Large intestine (tissue), 3 donors: ENCODE data around the gene CTSW. TPM values are rescaled to one million over a fixed set of nuclear protein-coding genes. Genes with fewer than 3 reads are reported as not detected.

ENCODE experiments used
- DNase-seq, 2 donors: peaks; one replicate each; pipeline versions ENCODE4 v3.0.0 to v3.0.0-alpha.2; 2013
- H3K27ac ChIP-seq: one replicate; pipeline ENCODE4 v1.5.1; 2013; ENCODE audit warnings: low read length
- H3K27me3 ChIP-seq: 2 replicates; pipeline ENCODE4 v1.6.1; 2013; ENCODE audit warnings: low read length; ENCODE audit not compliant: control insufficient read depth, insufficient read depth
- H3K36me3 ChIP-seq: 2 replicates; pipeline ENCODE4 v1.6.1; 2013; ENCODE audit warnings: low read length; ENCODE audit not compliant: control insufficient read depth, insufficient read depth
- H3K4me1 ChIP-seq: one replicate; pipeline ENCODE4 v1.6.1; 2013; ENCODE audit warnings: low read length; ENCODE audit not compliant: control insufficient read depth, insufficient read depth
- H3K4me3 ChIP-seq: one replicate; pipeline ENCODE4 v1.5.1; 2013; ENCODE audit warnings: low read length
- H3K9me3 ChIP-seq: one replicate; pipeline ENCODE4 v1.6.1; 2013; ENCODE audit warnings: mild to moderate bottlenecking, low read depth, low read length, moderate library complexity; ENCODE audit not compliant: control insufficient read depth
- WGBS: methylation state at CpG from one replicate; pipeline ENCODE4 v1.1.5; 2013; ENCODE audit warnings: low lambda C conversion rate; ENCODE audit not compliant: insufficient coverage; 5-methylcytosine and 5-hydroxymethylcytosine counted together
- polyA plus RNA-seq: library from polyadenylated mRNA; unstranded; fragments of 120-200 nt; gene quantifications from one replicate; pipeline ENCODE4 v1.2.1, GENCODE V29; 2013

CTSW gene
- polyA plus RNA-seq, 1 donor, result 2.4 TPM

- Histone ChIP-seq H3K9me3 (peaks cover 2% of the 10 kb centered on the region), H3K27me3 (no peaks in the 10 kb centered on the region), H3K36me3 (peaks cover 46% of the 10 kb centered on the region), H3K4me1 (peaks cover 65% of the 10 kb centered on the region), H3K27ac (peak overlapping the region; percentile 89), H3K4me3 (peak overlapping the region; percentile 86)
- WGBS, result 83% methylated on average over 4 of the region's 15 CpGs
- peak in 1 of 2 donors; percentile 21 for DNase-seq
These were observed 23.7 kb upstream of the CTSW start for GRCh38 chr11:65855927-65856363.

DNA sequence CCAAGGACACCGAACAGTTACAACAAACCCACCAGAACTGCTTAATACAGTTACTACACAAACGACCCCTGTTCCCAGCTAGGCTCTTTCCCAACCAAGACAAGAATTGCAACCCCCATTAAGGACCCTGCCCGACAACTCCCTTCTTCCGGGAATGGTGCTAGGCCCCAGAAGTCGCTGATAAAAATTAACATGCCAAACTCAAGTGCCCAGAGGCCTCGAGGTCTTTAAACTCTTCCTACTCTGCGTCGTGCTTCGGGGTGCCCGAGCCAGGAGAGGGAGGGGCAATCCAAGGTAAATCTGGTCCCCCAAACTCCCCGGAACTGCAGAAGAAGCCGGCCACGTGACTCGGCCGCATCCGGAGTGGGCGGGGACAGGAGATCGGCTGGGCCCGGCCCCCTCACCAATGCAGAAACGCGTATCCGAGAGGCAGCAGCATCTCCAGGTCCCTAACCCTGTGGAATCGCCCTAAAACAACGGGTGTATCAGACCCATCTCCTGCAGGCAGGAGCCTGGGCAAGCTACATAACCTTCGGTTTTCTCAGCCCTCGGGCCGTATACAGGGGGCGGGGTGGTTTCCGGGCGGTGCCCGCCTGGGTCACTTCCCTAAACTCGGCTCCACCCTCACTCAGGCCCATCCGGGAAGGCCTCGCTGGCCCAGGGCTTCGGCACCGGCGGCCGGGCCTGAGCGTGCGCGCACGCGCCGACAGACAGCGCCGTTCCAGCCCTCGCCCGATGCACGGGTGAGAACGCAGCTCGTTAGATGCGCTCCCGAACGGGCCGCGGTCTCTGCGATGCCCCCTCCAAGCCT is 22.7 kb upstream of the CTSW start:
- H3K27me3 ChIP-seq, result no peaks in the 10 kb centered on the region
- H3K9me3 ChIP-seq, result no peaks in the 10 kb centered on the region
- no CpG with 5 or more reads among the region's 57 CpGs for WGBS
- peak overlapping the region; percentile 89 for H3K27ac ChIP-seq
- DNase-seq, result peak in 1 of 2 donors; percentile 86
- peaks cover 64% of the 10 kb centered on the region for H3K4me1 ChIP-seq
- peak overlapping the region; percentile 86 for H3K4me3 ChIP-seq
- H3K36me3 ChIP-seq, result peaks cover 38% of the 10 kb centered on the region

GRCh38 chr11:65857500-65857852 is 22.2 kb upstream of the CTSW start:
- peak in 1 of 2 donors; percentile 60 for DNase-seq
- H3K36me3 ChIP-seq, result peaks cover 38% of the 10 kb centered on the region
- H3K9me3 ChIP-seq, result no peaks in the 10 kb centered on the region
- peaks cover 62% of the 10 kb centered on the region for H3K4me1 ChIP-seq
- H3K27me3 ChIP-seq, result no peaks in the 10 kb centered on the region
- peak overlapping the region; percentile 89 for H3K27ac ChIP-seq
- WGBS, result no CpG with 5 or more reads among the region's 49 CpGs
- H3K4me3 ChIP-seq, result peak overlapping the region; percentile 86

GRCh38 chr11:65857853-65858680 is 21.6 kb upstream of the CTSW start, which contains the start of gene CFL1:
CFL1 (minus strand) TSS chr11:65858180; CDS start chr11:65858099, 81 bp downstream.
- 0% methylated on average over 4 of the region's 92 CpGs for WGBS
- Histone ChIP-seq H3K27me3 (no peaks in the 10 kb centered on the region), H3K27ac (peak within 1 kb of the TSS; percentile 95), H3K9me3 (no peaks in the 10 kb centered on the region), H3K4me3 (peak within 1 kb of the TSS; percentile 86), H3K36me3 (peaks cover 38% of the 10 kb centered on the region), H3K4me1 (peaks cover 56% of the 10 kb centered on the region)
- peak; percentile 98 to 99 for DNase-seq

- WGBS, result 0% methylated on average over 3 of the region's 10 CpGs
- no peaks in the 10 kb centered on the region for H3K27me3 ChIP-seq
- peak overlapping the region; percentile 95 for H3K27ac ChIP-seq
- H3K4me3 ChIP-seq, result peak overlapping the region; percentile 86
- DNase-seq, result no peak
- H3K4me1 ChIP-seq, result peaks cover 50% of the 10 kb centered on the region
- no peaks in the 10 kb centered on the region for H3K9me3 ChIP-seq
- H3K36me3 ChIP-seq, result peaks cover 39% of the 10 kb centered on the region
These were observed 21.0 kb upstream of the CTSW start for GRCh38 chr11:65858681-65859087.

GRCh38 chr11:65859095-65859811 is 20.4 kb upstream of the CTSW start:
- H3K4me1 ChIP-seq, result peaks cover 46% of the 10 kb centered on the region
- H3K9me3 ChIP-seq, result no peaks in the 10 kb centered on the region
- WGBS, result no CpG with 5 or more reads among the region's 46 CpGs
- peak; percentile 97 to 99 for DNase-seq
- H3K27ac ChIP-seq, result peak overlapping the region; percentile 95
- peak overlapping the region; percentile 86 for H3K4me3 ChIP-seq
- no peaks in the 10 kb centered on the region for H3K27me3 ChIP-seq
- peaks cover 44% of the 10 kb centered on the region for H3K36me3 ChIP-seq

DNA sequence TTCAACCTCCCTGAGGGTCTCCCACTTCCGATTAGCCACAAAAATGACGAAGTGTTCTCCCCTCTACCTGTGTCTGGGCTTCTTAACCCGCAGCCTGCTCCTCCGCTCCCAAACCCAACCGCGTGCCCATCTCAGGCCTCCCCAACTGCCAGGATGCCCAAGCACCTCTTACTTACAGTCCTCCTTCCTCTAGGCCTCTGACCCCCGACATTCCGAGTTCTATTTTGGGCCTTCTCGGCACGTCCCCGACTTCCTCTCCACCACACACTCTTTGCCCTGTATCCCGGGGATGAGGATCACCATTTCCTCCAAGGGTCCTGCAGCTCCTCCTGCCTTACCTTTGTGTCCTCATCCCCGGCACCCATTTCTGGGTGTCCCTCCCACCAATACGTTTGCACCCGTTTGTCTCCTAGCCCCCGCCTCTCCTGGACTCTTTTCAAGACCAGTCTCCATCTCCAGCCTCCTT is 19.8 kb upstream of the CTSW start:
- no CpG with 5 or more reads among the region's 16 CpGs for WGBS
- H3K27ac ChIP-seq, result peak overlapping the region; percentile 95
- H3K4me1 ChIP-seq, result peaks cover 40% of the 10 kb centered on the region
- H3K4me3 ChIP-seq, result peak overlapping the region; percentile 86
- no peaks in the 10 kb centered on the region for H3K27me3 ChIP-seq
- H3K36me3 ChIP-seq, result peaks cover 44% of the 10 kb centered on the region
- DNase-seq, result no peak
- no peaks in the 10 kb centered on the region for H3K9me3 ChIP-seq

- Histone ChIP-seq H3K9me3 (no peaks in the 10 kb centered on the region), H3K27me3 (no peaks in the 10 kb centered on the region), H3K36me3 (peaks cover 44% of the 10 kb centered on the region), H3K4me3 (peak within 1 kb of the TSS; percentile 86), H3K27ac (peak within 1 kb of the TSS; percentile 95), H3K4me1 (peaks cover 33% of the 10 kb centered on the region)
- WGBS, result no CpG with 5 or more reads among the region's 78 CpGs
- DNase-seq, result peak; percentile 96 to 99
These were observed 19.1 kb upstream of the CTSW start, which contains the start of gene MUS81 for GRCh38 chr11:65860278-65861164. MUS81 (plus strand) TSS chr11:65860433; CDS start chr11:65860754, 321 bp downstream.

- Histone ChIP-seq H3K9me3 (no peaks in the 10 kb centered on the region), H3K27ac (peak overlapping the region; percentile 95), H3K4me3 (peak overlapping the region; percentile 86), H3K4me1 (peaks cover 27% of the 10 kb centered on the region), H3K27me3 (no peaks in the 10 kb centered on the region), H3K36me3 (peaks cover 44% of the 10 kb centered on the region)
- DNase-seq, result no peak
- WGBS, result no CpG with 5 or more reads among the region's 14 CpGs
These were observed 18.5 kb upstream of the CTSW start for GRCh38 chr11:65861165-65861505.
